Osteoblast (primary cell): Measurements from ENCODE around the gene THBS2. TPM values are rescaled to one million over a fixed set of nuclear protein-coding genes. Genes with fewer than 3 reads are reported as not detected.

Source experiments
- DNase-seq: peaks from one replicate; pipeline ENCODE4 v3.0.0; 2011; ENCODE audit warnings: low spot score, mixed read lengths; ENCODE audit not compliant: insufficient read length; ENCODE audit errors: missing footprints
- H2AFZ ChIP-seq: 2 replicates; pipeline ENCODE4 v1.6.0; 2011; ENCODE audit warnings: mild to moderate bottlenecking, low read length
- H3K27ac ChIP-seq: 2 replicates; pipeline ENCODE4 v1.5.1; 2011; ENCODE audit warnings: mild to moderate bottlenecking, low read depth, low read length, moderate library complexity
- H3K27me3 ChIP-seq: 2 replicates; pipeline ENCODE4 v1.6.0; 2012; ENCODE audit warnings: mild to moderate bottlenecking, control low read depth, inconsistent platforms, low read length, moderate library complexity; ENCODE audit not compliant: insufficient read depth
- H3K36me3 ChIP-seq: 2 replicates; pipeline ENCODE4 v1.5.1; 2011; ENCODE audit warnings: mild to moderate bottlenecking, low read length, control low read depth, moderate library complexity; ENCODE audit not compliant: insufficient read depth
- H3K4me1 ChIP-seq: 2 replicates; pipeline ENCODE4 v1.5.1; 2011; ENCODE audit warnings: mild to moderate bottlenecking, low read length, control low read depth, moderate library complexity; ENCODE audit not compliant: insufficient read depth
- H3K4me2 ChIP-seq: 2 replicates; pipeline ENCODE4 v1.6.0; 2011; ENCODE audit warnings: mild to moderate bottlenecking, low read length; ENCODE audit not compliant: insufficient read depth
- H3K4me3 ChIP-seq: fragments of 200-600 bp; sonication (generic); 3 replicates; pipeline ENCODE4 v1.5.1; 2012; ENCODE audit warnings: mild to moderate bottlenecking, low read length, inconsistent platforms; ENCODE audit not compliant: insufficient read depth
- H3K79me2 ChIP-seq: 2 replicates; pipeline ENCODE4 v1.6.0; 2012; ENCODE audit warnings: mild to moderate bottlenecking, low read length, control low read depth, inconsistent platforms; ENCODE audit not compliant: insufficient read depth
- H3K9me3 ChIP-seq: 2 replicates; pipeline ENCODE4 v1.5.1; 2011; ENCODE audit warnings: low read depth, low read length, control low read depth
- H4K20me1 ChIP-seq: 2 replicates; pipeline ENCODE4 v1.6.0; 2012; ENCODE audit warnings: mild to moderate bottlenecking, low read length, control low read depth; ENCODE audit not compliant: insufficient read depth
- total RNA-seq: library from RNA; depleted of rRNA; stranded (reverse); fragments of >200 nt; gene quantifications from 2 replicates; pipeline ENCODE4 v1.2.3, GENCODE V29; 2012
- TF ChIP-seq, protein P1 (sequence below): IDR thresholded peaks from 2 replicates; pipeline ENCODE4 v1.5.1; 2011; ENCODE audit warnings: mild to moderate bottlenecking, low read depth, low read length, moderate library complexity; ENCODE audit errors: extremely low read depth

The THBS2 gene
- total RNA-seq, 1 donor = 1,498 TPM

DNA sequence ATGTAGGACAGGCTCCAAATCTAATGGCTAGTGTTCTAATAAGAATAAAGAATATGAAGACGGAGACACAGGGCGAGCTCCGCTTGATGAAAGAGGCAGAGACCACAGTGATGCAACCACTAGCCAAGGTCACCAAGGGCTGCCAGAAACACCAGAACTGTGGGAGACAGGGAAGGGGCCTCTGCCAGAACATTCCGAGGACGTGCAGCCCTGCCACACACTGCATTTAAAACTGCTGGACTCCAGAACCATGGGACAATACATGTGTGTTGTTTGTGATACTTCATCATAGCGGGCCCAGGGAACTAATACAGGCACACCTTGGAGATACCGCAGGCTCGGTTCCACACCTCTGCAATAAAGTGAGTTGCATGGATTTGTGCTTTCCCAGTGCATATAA, 2.9 kb upstream of the THBS2 start:
- Histone ChIP-seq H2AFZ (no peak overlapping the region), H3K27ac (no peak overlapping the region), H3K27me3 (no peaks in the 10 kb centered on the region), H3K79me2 (peaks cover 21% of the 10 kb centered on the region), H3K4me1 (peaks cover 8% of the 10 kb centered on the region), H3K4me3 (no peak overlapping the region), H4K20me1 (peaks cover 18% of the 10 kb centered on the region), H3K9me3 (no peaks in the 10 kb centered on the region), H3K36me3 (peaks cover 8% of the 10 kb centered on the region), H3K4me2 (no peak overlapping the region)
- TF ChIP-seq, protein P1, sequence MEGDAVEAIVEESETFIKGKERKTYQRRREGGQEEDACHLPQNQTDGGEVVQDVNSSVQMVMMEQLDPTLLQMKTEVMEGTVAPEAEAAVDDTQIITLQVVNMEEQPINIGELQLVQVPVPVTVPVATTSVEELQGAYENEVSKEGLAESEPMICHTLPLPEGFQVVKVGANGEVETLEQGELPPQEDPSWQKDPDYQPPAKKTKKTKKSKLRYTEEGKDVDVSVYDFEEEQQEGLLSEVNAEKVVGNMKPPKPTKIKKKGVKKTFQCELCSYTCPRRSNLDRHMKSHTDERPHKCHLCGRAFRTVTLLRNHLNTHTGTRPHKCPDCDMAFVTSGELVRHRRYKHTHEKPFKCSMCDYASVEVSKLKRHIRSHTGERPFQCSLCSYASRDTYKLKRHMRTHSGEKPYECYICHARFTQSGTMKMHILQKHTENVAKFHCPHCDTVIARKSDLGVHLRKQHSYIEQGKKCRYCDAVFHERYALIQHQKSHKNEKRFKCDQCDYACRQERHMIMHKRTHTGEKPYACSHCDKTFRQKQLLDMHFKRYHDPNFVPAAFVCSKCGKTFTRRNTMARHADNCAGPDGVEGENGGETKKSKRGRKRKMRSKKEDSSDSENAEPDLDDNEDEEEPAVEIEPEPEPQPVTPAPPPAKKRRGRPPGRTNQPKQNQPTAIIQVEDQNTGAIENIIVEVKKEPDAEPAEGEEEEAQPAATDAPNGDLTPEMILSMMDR = no peak
- DNase-seq = no peak

DNA sequence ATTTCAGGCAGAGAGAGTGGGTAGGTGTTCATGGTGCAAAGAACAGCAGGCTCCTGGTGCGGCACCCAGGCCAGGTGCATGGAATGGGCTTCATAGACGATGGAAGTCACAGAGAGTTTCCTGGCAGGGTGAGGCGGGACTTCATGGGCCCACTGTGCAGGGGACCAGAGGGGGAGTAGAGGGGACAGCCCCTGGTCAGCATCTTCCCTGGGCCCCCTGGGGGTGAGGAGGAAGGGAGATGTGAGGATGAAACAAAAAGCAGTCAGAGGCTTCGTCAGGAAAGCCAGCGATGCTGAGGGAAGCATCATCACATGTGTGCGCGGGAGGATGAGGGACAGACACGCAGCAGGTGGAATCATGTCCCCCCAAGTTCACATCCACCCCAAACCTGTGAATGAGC, 2.4 kb upstream of the THBS2 start:
- Histone ChIP-seq H3K27me3 (no peaks in the 10 kb centered on the region), H3K4me1 (peaks cover 13% of the 10 kb centered on the region), H3K79me2 (peaks cover 25% of the 10 kb centered on the region), H3K4me3 (no peak overlapping the region), H3K9me3 (no peaks in the 10 kb centered on the region), H2AFZ (no peak overlapping the region), H3K27ac (no peak overlapping the region), H3K36me3 (peaks cover 13% of the 10 kb centered on the region), H4K20me1 (peaks cover 22% of the 10 kb centered on the region), H3K4me2 (no peak overlapping the region)
- DNase-seq = no peak
- TF ChIP-seq, protein P1 = no peak

DNA sequence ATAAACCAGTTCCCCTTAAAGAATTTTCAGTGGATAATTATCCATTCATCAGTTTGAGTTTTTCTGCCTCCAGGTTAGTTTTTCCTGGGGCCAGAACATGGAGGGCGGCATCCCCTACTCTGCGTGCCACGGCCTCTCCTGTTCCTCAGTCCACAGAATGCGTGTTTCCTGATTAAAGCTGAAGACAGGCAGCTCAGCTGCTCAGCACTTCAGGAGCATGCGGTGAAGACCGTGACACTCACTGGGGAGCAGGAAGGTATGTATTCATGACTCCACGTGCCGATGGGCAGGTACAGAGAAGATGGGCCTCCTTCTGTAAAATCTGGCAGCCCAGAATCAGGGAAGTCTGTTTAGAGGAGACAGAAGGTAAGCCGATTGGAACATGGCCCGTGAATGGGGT, 2.0 kb upstream of the THBS2 start:
- H3K4me1 ChIP-seq = peaks cover 16% of the 10 kb centered on the region
- no peak overlapping the region for H3K4me2 ChIP-seq
- TF ChIP-seq, protein P1 = no peak
- peaks cover 27% of the 10 kb centered on the region for H4K20me1 ChIP-seq
- peaks cover 17% of the 10 kb centered on the region for H3K36me3 ChIP-seq
- peaks cover 29% of the 10 kb centered on the region for H3K79me2 ChIP-seq
- H3K4me3 ChIP-seq = no peak overlapping the region
- peak; percentile 56 for DNase-seq
- no peak overlapping the region for H3K27ac ChIP-seq
- no peaks in the 10 kb centered on the region for H3K27me3 ChIP-seq
- H2AFZ ChIP-seq = no peak overlapping the region
- H3K9me3 ChIP-seq = no peaks in the 10 kb centered on the region

DNA sequence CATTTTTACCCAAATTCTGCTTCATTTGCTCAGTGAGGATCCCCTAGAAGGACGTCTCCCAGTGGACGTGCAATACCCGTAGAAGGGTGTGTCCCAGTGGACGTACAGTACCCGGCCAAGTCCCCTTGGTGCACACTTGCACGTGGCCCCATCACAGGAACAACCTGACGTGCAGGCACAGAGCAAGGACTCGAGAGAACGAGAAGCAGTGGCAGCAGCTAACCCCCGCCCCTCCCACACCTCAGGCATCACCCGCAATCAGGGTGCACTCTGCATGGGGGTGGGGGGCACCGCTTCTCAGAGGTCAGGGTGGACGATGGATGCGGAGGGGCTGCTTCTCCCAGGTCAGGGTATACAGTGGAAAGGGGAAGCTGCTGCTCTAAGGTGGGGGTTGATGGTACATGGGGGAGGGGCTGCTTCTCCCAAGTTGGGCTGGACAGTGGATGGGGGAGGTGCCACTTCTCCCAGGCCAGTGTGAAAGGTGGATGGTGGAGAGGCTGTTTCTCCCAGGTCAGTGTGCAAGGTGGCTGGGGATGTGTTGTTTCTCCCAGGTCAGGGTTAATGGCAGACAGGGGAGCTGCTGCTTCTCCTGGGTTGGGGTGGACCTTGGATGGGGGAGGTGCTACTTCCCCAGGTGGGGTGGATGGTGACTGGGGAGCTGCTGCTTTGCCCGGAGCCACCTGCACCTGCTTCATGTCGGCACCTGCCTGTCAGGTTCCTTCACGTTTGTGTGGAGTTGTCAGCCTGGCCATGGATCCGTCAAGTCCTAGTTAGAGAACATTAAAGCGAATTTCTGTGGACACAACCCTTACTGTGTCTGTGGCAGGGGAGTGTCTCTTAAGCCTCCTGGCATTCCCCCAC, 1.0 kb upstream of the THBS2 start:
- Histone ChIP-seq H4K20me1 (peaks cover 33% of the 10 kb centered on the region), H2AFZ (no peak overlapping the region), H3K9me3 (no peaks in the 10 kb centered on the region), H3K4me1 (peaks cover 16% of the 10 kb centered on the region), H3K27me3 (no peaks in the 10 kb centered on the region), H3K4me3 (no peak overlapping the region), H3K4me2 (peak overlapping the region; percentile 88), H3K79me2 (peaks cover 38% of the 10 kb centered on the region), H3K27ac (peak overlapping the region; percentile 10), H3K36me3 (peaks cover 26% of the 10 kb centered on the region)
- DNase-seq = peak; percentile 68
- TF ChIP-seq, protein P1 = no peak
